HG03175 (cell line): ENCODE results near the gene PCBP4.

Experiments used
- ATAC-seq: cut with Tn5 transposase; IDR thresholded peaks from one replicate; pipeline ENCODE4 v1.9.1; 2021; ENCODE audit warnings: mild to moderate bottlenecking, moderate library complexity; ENCODE audit not compliant: unreplicated experiment

Gene PCBP4

GRCh38 chr3:51974963-51975851 lies 8.0 kb upstream of the PCBP4 start, which contains the start of gene ABHD14A:
Gene ABHD14A, plus strand, starts transcription at chr3:51975064. Its CDS starts 72 bp downstream, at chr3:51975136.
- ATAC-seq: peak; percentile 56

- peak; percentile 4 for ATAC-seq
Measured at GRCh38 chr3:51974277-51974962, 7.2 kb upstream of the PCBP4 start.

- ATAC-seq: no peak
Measured at GRCh38 chr3:51971350-51971749, 4.1 kb upstream of the PCBP4 start.

- no peak for ATAC-seq
Measured at GRCh38 chr3:51970606-51971300, 3.5 kb upstream of the PCBP4 start.

GRCh38 chr3:51969841-51970240 lies 2.6 kb upstream of the PCBP4 start:
- ATAC-seq: no peak

GRCh38 chr3:51968883-51969678 lies 1.8 kb upstream of the PCBP4 start:
- ATAC-seq: no peak

- ATAC-seq: no peak
Measured at GRCh38 chr3:51968170-51968775, 1.0 kb upstream of the PCBP4 start.

GRCh38 chr3:51966922-51967383 lies 301 bp downstream of the PCBP4 start:
- no peak for ATAC-seq

- ATAC-seq: no peak
Measured at GRCh38 chr3:51966486-51966885, 768 bp downstream of the PCBP4 start.

GRCh38 chr3:51966016-51966415 lies 1.2 kb downstream of the PCBP4 start:
- no peak for ATAC-seq

- no peak for ATAC-seq
Measured at GRCh38 chr3:51964521-51964920, 2.7 kb downstream of the PCBP4 start.

GRCh38 chr3:51963951-51964451 lies 3.3 kb downstream of the PCBP4 start:
- no peak for ATAC-seq

GRCh38 chr3:51962854-51963530 lies 4.3 kb downstream of the PCBP4 start:
- no peak for ATAC-seq

GRCh38 chr3:51961602-51962569 lies 5.4 kb downstream of the PCBP4 start:
- no peak for ATAC-seq

- no peak for ATAC-seq
Measured at GRCh38 chr3:51961011-51961410, 6.2 kb downstream of the PCBP4 start.

GRCh38 chr3:51960386-51960785 lies 6.9 kb downstream of the PCBP4 start:
- no peak for ATAC-seq

- no peak for ATAC-seq
Measured at GRCh38 chr3:51959651-51960050, 7.6 kb downstream of the PCBP4 start.
